NCI-H510A (cell line): ENCODE results near the gene NACC2.

Source experiments
- DNase-seq: peaks from one replicate; lab custom pipeline; 2025; lab: John Stamatoyannopoulos, UW

NACC2 gene

DNA sequence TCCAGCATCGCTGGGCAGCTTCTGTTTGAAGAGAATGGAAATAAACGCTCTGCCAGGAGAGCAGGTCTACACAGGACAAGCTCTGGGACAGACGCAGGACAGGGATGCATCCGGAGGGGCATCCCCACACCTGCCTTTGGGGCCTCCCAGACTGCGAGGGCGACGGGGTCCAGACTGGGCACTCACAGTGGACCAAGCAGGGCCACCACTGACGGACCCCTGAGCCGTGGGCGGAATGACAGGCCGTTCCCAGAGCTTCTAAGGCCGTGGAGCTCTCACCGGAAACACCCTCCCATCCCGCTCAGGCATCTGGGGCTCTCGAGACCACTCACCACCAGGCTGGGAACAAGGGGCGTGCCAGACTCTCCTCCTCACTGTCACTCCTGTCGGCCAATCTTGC is 34.1 kb upstream of the NACC2 start:
- DNase-seq: no peak

DNA sequence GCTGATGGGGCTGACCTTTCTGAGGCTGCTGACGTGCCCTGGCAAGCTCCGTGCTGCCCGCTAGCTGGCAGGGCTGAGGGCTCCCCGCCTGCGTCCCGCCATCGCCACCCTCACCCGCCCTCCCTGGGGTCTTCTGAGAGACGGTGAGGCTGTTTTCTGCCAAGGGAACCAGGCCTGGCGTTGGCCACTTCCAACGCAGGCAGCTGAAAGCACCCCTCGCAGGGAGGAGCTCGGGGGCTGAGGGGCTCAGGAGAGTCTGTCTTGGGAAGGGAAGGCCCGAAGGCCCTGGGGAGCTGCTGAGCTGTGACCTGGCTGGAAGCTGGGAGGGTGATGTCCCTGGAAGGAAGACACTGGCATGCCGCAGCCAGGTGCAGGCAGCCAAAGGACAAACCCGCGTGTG is 33.3 kb upstream of the NACC2 start:
- no peak for DNase-seq

DNA sequence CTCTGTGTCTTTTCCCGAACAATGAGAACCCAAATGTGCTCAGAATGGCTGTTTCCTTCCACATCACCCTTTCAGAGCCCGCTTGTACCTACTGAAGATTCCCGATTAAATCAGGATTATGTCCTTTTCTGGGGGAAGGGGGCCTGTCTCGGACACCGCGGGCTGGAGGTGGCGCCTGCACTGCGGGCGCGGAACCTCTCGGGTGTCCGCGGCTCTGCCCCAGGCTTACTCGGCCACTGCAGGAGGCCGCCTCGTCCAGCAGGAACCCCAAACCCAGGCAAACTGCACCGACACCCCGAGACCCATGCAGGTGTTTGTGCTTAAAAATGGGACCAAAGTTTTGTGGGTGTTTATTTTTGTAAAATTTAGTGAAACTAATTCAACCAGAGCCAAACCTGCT is 32.2 kb upstream of the NACC2 start:
- no peak for DNase-seq

DNA sequence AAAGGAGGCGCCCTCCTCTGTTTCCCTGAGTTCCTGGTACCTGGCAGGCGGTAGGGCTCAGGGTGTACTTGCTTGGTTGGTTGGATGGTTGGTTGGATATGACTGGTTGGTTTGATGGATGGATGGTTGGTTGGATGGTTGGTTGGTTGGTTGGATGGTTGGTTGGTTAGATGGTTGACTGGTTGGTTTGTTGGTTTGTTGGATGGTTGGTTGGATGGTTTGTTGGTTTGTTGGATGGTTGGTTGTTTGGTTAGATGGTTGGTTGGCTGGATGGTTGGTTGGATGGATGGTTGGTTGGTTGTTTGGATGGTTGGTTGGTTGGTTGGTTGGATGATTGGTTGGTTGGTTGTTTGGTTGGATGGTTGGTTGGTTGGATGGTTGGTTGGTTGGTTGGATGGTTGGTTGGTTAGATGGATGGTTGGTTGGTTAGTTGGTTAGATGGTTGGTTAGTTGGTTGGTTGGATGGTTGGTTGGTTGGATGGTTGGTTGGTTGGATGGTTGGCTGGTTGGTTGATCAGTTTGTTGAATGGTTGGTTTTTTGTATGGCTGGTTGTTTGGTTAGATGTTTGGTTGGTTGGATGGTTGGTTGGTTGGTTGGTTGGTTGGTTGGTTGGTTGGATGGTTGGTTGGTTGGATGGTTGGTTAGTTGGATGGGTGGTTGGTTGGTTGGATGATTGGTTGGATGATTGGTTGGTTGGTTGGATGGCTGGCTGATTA is 30.0 kb upstream of the NACC2 start:
- DNase-seq: no peak

DNA sequence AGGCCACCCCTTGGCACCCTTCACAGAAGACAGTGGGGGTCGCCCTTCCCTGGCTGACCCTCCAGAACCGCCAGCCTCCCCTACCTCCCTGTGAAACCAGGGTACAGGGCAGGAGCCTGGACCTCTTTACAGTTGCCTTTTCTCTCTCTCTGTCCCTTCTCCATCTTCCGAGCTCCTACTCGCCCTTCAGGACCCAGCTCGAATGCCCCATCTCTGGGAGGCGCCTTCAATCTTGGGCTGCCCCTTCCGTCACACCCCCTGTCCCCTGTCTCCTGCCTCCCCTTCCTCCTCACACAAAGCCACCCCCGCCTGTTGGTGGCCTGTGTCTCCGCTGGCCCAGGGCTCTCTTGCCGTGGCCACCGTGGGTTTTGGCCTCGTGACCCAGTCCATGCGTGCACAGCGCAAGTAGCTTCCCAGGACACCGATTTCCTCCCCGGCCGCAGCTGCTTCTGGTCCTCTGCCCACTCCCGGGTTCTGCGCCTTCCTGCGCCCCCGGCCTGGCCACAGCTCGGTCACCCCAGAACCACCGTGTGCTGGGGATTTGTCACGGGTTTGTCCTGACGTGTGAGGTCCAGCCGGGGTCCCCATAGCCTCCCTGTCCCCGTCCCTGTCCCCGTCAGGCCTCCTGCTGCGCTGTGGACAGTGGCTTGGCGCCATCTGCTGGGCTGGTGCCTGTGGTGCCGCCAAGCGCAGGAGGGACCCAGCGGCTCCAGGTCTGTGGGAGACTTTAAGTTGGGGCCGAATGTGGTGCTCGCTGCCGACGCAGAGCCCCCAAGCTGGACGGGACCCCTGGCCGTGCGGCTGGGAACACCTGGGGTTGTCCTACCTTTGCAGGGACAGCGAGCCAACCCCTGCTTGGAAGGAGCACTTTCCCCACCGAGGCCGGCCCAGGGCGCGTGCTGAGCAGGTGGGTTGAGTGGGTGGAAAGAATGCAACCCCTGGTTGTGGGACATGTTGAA is 27.6 kb upstream of the NACC2 start:
- peak; percentile 40 for DNase-seq

DNA sequence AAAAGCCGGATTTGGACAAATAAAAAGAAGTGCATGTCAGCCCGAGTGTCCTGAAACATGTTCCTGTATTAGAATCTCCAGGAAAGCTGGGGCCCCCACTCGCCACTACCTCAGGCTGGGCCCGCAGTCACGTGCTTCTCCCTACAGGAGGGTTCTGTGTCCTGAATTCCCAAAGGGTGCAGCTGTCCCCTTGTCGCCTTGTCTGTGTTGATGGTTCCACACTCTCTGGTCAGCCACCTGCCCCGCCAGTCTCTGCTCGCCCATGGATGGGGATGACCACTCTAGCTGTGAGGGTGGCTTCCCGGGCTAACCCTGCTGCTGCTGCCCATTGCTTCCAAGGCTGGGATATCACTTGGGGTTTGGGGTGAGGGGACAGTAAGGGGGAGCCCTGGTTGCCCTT is 26.7 kb upstream of the NACC2 start:
- no peak for DNase-seq

DNA sequence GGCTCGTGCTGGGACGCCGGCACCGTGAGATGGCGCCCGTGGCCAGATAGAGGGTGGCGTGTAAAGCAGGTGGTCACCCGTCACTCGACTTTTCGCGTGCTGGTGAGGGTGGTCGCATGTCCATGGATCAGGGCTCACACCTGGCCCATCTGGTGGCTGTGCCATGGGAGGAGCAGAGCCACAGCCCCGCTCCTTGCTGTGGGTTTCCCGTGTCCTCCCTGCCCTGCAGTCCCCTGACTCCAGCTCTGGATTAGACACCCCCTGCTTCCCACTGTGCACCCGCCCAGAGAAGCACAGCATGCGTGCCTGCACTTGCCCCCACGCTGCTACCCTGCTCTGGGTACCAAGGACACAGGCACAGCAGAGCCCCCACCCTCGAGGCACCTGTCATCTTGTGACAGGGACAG is 25.4 kb upstream of the NACC2 start:
- DNase-seq: no peak

DNA sequence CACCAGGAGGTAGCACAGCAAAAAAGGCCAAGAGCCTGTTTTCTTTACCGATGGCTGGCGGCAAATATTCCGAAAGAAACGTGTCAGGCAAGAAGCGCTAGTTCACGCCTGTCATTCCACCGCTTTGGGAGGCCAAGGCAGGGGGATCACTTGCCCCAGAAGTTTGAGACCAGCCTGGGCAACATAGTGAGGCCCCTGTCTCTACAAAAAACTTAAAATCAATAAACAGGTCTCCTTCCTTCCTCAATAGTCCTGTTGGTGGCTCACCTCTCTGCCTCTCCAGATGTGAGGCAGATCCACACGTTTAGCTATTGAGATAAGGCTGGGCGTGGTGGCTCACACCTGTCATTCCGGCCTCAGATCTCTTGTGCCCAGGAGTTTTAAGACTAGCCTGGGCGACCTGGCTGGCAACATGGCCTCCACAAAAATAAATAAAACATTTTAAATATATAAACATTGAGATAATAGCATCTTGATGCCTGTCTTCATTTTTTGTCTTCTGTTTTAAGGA is 24.8 kb upstream of the NACC2 start:
- no peak for DNase-seq

DNA sequence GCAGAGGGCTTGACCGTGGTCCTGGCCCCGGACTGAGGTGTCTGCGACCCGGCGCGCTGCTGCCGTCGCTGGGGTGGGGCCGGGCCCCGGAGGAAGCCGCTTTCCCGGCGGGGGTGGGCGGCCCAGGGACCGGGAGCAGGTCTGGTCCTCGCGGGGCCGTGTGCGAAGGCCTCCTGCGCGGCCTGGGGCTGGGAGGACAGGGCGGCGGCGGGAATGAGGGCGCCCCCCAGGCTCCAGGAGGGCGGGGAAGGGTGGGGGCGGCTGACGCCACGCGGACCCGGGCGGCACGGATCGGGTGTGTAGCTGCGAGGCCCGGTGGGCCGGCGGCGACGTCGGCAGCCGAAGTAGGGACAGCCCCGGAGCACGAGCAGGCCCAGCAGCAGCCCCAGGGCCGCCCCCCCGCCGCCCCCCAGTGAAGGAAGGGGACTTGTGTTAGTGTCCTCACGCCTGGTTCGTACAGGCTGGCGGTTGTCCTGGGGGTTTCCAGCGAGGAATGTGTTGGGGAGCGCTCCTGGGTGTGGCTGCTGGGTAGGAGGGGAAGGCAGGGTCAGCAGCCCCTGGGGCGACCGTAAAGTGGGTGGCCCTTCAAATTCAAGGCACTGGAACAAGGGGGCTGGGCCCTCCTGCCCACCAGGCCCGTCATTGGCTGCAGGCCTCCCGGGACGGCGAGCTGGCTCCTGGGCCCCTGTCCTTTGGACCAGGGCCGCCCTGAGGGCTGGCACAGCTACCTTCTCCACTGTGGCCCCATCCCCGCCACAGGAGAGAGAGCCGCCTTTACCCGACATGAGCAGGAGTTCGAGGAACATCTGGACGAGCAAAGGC is 24.2 kb upstream of the NACC2 start:
- DNase-seq: no peak

DNA sequence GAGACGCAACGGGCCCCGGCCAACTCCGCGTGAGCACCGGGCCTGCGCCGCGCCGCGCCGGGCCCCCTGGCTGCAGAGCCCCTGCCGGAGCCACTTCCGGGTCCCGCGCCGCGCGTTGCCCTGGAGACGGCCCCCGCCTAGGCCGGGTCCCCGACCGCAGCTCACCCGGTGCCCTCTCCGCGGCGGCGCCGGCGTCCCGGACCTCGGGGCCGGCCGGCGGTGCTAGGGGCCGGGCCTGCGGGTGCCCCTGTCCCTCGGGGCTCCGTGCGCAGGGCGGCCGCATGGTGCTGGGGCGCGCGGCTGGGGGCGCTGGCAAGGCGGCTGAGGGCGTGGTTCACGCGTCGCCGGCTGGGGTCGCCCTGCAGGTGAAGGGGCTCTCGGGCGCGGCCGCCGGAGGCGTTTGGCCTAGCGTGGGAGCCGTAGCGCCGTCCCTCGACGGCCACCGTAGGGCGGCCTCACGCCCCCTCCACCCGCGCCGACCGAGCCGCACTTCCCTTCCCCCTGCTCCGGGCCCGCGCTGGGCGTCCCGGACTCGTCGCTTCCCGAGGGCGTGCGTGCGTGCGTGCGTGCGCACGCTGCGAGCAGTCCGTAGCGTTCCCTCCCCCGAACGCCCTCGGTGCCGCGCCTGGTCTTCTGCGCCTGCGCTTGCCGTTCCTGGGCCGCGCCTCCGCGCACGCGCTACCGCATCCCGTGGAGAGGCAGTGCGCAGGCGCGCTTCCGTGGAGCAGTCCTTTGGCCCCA is 23.4 kb upstream of the NACC2 start, which contains the start of gene TMEM250:
Gene TMEM250 (minus strand): TSS at position 556 of the 741 bp plus-strand sequence. CDS start 1,975 bp downstream, outside the sequence.
- DNase-seq: peak; percentile 94

DNA sequence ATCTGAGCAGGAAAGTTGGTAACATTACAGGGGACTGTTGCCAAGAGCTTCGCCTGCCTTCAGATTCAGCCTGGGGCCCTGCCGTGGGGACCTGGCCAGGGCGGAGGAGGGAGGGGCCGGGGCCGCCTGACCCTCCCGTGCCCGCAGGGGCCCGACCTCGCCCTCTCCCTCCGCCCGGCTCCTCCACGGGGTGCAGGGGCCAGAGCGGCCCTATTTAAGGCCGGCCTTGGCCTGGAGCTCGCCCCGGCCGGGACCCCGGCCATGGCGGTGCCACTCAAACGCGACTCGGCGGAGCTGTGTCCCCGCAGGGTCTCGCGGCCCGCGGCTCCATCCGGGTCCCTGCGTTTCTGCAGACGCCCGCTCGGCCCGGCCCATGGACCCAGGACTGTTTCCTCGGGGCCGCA is 22.8 kb upstream of the NACC2 start:
- DNase-seq: no peak

DNA sequence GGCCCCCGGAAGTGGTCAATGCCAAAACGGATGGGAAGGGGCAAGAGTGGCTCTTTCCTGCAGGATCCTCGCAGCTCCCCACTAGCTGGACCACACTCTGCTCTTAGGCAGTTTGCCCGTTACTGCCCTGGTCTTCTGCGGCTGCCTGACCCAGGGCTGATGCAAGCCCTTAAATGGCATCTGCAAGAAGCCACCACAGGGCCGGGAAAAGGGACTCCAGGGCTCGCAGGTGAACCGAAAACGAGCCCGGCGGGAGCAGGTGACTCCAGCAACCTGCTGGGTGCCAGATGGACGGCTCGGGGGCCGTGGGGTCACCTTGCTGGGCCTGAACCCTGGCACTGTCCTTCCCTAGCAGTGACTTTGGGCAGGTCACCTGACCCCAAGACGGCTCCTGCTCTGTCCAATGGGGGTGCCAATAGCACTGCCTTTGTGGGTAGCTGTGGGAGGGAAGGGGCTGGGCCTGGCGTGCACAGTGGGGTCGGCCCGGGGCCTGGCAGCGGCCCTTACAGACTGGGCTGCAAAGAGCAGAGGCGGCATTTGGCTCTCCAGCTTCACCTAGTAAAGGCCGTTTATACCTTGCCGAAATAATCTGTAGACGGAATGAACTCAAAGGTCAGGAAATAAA is 22.3 kb upstream of the NACC2 start:
- no peak for DNase-seq

DNA sequence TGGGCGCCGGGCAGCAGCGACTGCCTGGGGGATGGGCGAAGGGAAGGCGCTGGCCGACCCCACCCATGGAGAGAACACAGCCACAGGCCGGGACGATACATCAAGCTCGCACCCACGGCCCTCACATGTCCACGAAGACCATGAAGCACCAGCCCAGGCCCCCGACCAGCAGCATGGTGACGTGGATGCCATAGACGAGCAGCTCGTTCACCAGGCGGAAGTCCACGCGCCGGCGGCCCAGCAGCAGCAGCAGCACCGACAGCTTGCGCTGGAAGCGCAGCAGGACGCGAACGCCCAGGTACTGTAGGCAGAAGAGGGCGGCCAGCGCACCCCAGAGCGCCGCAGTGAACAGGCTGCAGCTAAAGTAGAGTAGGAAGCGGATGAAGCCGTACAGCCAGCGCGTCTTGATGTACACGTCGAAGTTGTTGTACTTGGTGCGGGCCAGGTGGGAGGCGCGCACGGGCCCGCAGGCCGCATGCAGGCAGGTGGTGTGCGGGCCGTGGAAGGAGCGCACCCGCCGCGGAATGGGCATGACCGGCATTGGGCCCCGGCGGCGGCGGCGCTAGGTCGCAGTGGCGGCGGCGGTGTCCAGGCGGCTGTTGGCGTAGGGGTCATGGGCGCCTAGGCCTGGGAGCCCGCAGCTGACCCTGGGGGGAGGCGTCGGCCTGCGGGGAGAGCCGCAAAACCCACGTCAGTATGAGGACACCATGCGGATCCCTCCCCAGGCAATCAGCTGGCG is 21.4 kb upstream of the NACC2 start:
- no peak for DNase-seq

DNA sequence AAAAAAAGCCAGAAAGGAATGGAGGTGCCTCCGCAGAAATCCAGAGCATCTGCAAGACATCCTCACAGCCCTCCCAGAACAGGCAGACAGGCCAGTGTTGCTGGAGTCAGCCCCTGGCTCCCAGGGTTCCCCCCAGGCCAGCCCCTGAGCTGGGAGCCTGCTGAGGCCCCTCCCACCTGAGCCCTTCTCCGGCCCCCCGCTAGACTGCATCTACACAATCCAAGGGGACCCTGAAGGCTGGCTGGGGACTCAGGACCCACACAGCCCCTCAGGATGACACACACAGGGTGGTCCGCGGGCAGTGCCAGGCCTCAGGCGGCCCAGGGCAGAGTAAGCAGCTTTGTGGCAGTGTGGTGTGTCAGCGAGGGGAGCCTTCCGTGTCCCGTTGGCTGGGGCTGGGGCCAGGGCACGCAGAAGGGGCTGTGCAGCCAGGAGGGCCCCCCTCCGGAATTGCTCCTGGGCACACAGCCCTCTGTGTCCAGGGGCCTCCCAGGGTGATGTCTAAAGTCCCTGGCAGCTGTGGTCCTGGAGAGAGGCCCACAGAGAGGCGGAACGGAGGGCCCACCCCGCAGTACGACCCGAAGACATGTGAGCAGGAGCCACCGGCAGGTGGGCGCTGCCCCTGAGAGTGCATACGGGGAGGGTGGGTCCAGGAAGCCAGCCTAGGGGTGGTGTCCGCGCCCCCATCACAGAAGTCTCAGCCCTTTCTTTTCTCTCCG is 20.7 kb upstream of the NACC2 start:
- DNase-seq: no peak

DNA sequence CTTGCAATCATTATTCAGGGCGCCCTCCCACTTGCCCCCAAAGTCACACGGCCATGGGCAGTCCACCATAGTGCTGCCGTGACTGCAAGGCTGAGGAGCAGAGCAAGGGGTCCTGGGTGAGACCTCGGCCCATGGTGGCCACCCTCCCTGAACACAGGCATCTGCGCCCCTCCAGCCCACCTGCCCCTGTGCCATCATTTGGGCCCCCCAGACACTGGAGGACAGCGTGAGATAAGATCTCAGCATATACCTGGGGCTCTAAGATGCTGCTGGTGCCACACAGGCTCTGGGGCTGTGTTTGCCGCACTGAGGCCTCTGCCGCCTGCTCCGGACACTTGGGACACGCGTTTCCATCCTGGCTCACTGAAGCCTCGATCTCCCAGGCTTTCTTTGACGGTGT is 20.1 kb upstream of the NACC2 start:
- no peak for DNase-seq

DNA sequence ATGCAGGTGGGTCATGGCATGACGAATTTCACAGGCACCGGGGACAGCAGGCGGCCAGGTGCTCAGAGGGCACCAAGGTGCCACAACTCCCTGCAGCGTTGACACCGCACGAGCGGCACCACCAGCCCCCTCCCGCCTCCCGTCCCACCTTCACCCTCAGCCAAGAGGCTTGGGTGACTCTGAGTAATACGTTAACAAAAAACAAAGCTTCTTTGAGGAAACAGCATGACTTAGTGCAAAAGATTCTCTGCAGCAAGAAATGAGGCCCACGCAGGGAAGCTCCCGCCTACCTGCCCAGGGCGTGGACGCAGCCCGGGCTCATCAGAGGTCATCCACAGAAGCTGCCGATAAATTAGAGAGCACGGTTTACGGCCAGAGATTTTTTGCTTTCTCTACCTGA is 19.5 kb upstream of the NACC2 start:
- no peak for DNase-seq

DNA sequence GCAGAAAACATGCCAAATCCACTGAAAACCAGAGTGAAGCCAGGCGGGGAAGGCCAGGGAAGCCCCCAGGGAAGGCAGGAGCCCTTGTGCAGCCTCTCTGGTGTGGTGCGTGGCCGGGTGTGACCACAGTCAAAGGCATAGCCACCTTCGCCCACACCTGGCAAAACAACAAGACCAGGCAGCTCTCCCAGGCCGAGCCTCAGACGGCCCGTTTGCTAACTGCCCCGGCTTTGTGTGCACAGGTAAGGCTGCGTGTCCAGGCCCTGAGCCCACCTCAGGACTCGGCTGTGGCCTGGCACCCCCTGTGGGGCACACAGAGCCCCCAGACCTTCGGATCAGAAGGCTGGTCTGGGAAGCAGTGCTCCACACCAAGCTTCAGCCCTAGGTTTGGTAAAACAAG is 17.5 kb upstream of the NACC2 start:
- no peak for DNase-seq

DNA sequence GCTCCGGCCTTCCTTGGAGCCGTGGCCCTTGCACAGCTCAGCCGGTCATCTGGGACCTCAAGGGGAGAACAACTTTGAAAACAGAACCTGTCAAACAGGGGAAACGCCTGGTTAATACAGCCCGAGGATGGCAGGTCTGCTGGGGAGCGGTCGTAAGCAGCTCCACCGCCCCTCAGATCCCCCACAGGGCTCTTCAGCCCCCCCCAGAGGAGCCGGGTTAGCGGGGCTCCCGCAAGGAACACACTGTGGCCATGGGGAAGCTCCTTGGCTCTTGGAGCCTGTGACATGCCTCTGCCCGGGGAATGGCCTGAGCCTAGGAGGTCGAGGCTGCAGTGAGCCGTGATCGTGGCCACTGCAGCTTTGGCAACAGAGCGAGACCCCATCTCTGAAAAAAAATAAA is 16.8 kb upstream of the NACC2 start:
- DNase-seq: no peak

DNA sequence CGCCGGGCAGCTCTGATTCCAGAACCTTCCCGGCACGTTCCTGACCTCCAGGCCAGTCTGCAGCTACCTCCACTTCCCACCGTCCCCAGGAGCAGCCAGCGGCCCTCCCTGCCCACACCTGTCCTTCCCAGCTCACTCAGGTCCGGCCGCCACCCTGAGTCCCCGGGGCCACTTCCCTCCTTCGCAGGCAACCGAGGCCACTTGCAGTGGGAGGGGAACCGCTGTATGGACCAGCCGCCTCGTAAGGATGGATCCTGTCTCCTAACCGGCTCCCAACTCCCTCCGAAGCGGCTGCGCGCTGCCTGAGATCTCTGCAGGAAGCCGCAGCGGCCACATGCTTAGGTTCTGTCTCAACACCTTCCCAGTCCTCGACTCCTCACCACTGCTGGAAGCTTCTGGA is 16.1 kb upstream of the NACC2 start:
- DNase-seq: no peak
